Endothelial cell of umbilical vein (primary cell): ENCODE results near the gene PPP6R1. TPM values are rescaled to one million over a fixed set of nuclear protein-coding genes. Genes with fewer than 3 reads are reported as not detected.

ENCODE experiments used
- BruUV-seq: library from RNA; stranded (reverse); fragments of 400-500 nt; replicated peaks from 2 replicates; lab custom pipeline; 2021; lab: Mats Ljungman, UMichigan
- CTCF ChIA-PET: fragments of 300-600, 350-600 bp; sonication (Branson Sonifier 250); formaldehyde crosslinking; loops from one replicate; lab custom pipeline; 2021; ENCODE audit warnings: antibody characterized with exemption, inconsistent platforms; lab: Charles Lee
- POLR2A ChIA-PET: fragments of 300-600, 350-600 bp; sonication (Branson Sonifier 250); formaldehyde crosslinking; loops from one replicate; lab custom pipeline; 2021; ENCODE audit warnings: antibody characterized with exemption, inconsistent platforms; lab: Charles Lee
- DNase-seq: peaks from one replicate; pipeline ENCODE4 v3.0.0-alpha.2; 2011; ENCODE audit warnings: low read depth, low spot score
- FAIRE-seq: peaks from 2 replicates; lab custom pipeline; 2011; peaks lifted over from hg19 to GRCh38; lab: Jason Lieb, UNC
- H2AFZ ChIP-seq: 2 replicates; pipeline ENCODE4 v1.6.0; 2012; ENCODE audit warnings: low read depth, low read length, control low read depth, inconsistent platforms
- H3K27ac ChIP-seq: 2 replicates; pipeline ENCODE4 v1.5.1; 2011; ENCODE audit warnings: low read depth, mild to moderate bottlenecking, control low read depth, low read length, moderate library complexity; ENCODE audit not compliant: insufficient read depth
- H3K27me3 ChIP-seq, 2 experiments: 2 replicates each; pipeline versions ENCODE4 v1.6.0 to v1.6.1; 2011; ENCODE audit warnings: low read length in 2 of 2, mixed read lengths in 1 of 2; ENCODE audit not compliant: control insufficient read depth in 2 of 2, insufficient read depth in 2 of 2
- H3K36me3 ChIP-seq, 2 experiments: 2 replicates in 1 of 2; 3 replicates in 1 of 2; pipeline ENCODE4 v1.5.1; 2011; ENCODE audit warnings: low read length in 2 of 2, mild to moderate bottlenecking in 1 of 2, moderate library complexity in 1 of 2; ENCODE audit not compliant: control insufficient read depth in 2 of 2, insufficient read depth in 2 of 2; ENCODE audit errors: extremely low read depth in 1 of 2
- H3K4me1 ChIP-seq: 3 replicates; pipeline ENCODE4 v1.5.1; 2011; ENCODE audit warnings: mild to moderate bottlenecking, low read length; ENCODE audit not compliant: control insufficient read depth, insufficient read depth; ENCODE audit errors: extremely low read depth
- H3K4me2 ChIP-seq: 2 replicates; pipeline ENCODE4 v1.6.1; 2011; ENCODE audit warnings: low read length, control low read depth, mixed read lengths; ENCODE audit not compliant: insufficient read depth
- H3K4me3 ChIP-seq, 3 experiments: fragments of 200-600 bp in 1 of 3; sonication (generic), shearing (Covaris generic) in 1 of 3; replicated peaks in 1 of 3; 2 replicates each; pipeline ENCODE4 v1.5.1; 2011 to 2016; ENCODE audit warnings: control low read depth in 3 of 3, low read length in 3 of 3, mild to moderate bottlenecking in 2 of 3, inconsistent platforms in 1 of 3, low read depth in 1 of 3, moderate library complexity in 1 of 3; ENCODE audit not compliant: insufficient read depth in 1 of 3
- H3K79me2 ChIP-seq: 2 replicates; pipeline ENCODE4 v1.6.0; 2012; ENCODE audit warnings: low read length, inconsistent platforms; ENCODE audit not compliant: control insufficient read depth, insufficient read depth
- H3K9ac ChIP-seq: replicated peaks from 2 replicates; pipeline ENCODE3; 2011; ENCODE audit warnings: low read length, control low read depth; ENCODE audit not compliant: insufficient read depth; ENCODE audit errors: extremely low read depth
- H3K9me1 ChIP-seq: replicated peaks from 3 replicates; pipeline ENCODE4 v1.6.0; 2011; ENCODE audit warnings: mild to moderate bottlenecking, low read length; ENCODE audit not compliant: control insufficient read depth, insufficient read depth; ENCODE audit errors: extremely low read depth
- H3K9me3 ChIP-seq: replicated peaks from 2 replicates; pipeline ENCODE4 v1.5.1; 2012; ENCODE audit warnings: low read length, inconsistent platforms; ENCODE audit not compliant: control insufficient read depth, insufficient read depth
- H4K20me1 ChIP-seq: replicated peaks from 2 replicates; pipeline ENCODE3; 2011; ENCODE audit warnings: mild to moderate bottlenecking, low read length; ENCODE audit not compliant: control insufficient read depth, insufficient read depth; ENCODE audit errors: extremely low read depth
- CTCF ChIP-seq, 2 donors: IDR thresholded peaks; 1 replicate in 1 of 2; 2 replicates in 1 of 2; pipeline ENCODE4 v1.5.1; 2011; ENCODE audit warnings: low read length in 2 of 2, mild to moderate bottlenecking in 2 of 2, moderate library complexity in 2 of 2, control low read depth in 1 of 2, inconsistent platforms in 1 of 2, low read depth in 1 of 2; ENCODE audit not compliant: insufficient read depth in 1 of 2; ENCODE audit errors: extremely low read depth in 1 of 2
- EZH2 ChIP-seq: IDR thresholded peaks from 2 replicates; pipeline ENCODE4 v1.6.1; 2012; ENCODE audit warnings: borderline replicate concordance, low read depth, mild to moderate bottlenecking, moderate library complexity, low read length, inconsistent platforms; ENCODE audit not compliant: severe bottlenecking
- FOS ChIP-seq: IDR thresholded peaks from 2 replicates; pipeline ENCODE4 v1.6.1; 2011; ENCODE audit warnings: mild to moderate bottlenecking, low read length, moderate library complexity, borderline replicate concordance; ENCODE audit not compliant: insufficient read depth
- GATA2 ChIP-seq: IDR thresholded peaks from 2 replicates; pipeline ENCODE4 v1.7.0; 2011; ENCODE audit warnings: low read depth, mild to moderate bottlenecking, moderate library complexity, mixed read lengths, low read length; ENCODE audit not compliant: insufficient read length, insufficient read depth
- JUN ChIP-seq: IDR thresholded peaks from 2 replicates; pipeline ENCODE4 v1.6.1; 2011; ENCODE audit warnings: borderline replicate concordance, low read depth; ENCODE audit not compliant: insufficient read length, insufficient read depth
- MYC ChIP-seq: IDR thresholded peaks from one replicate; pipeline ENCODE4 v1.6.1; 2011; ENCODE audit warnings: mild to moderate bottlenecking, low read depth, low read length
- POLR2A ChIP-seq: IDR thresholded peaks from 2 replicates; pipeline ENCODE4 v1.6.1; 2012; ENCODE audit warnings: low read depth, mild to moderate bottlenecking, control low read depth, low read length
- POLR2AphosphoS5 ChIP-seq: IDR thresholded peaks from 2 replicates; pipeline ENCODE4 v1.6.1; 2012; ENCODE audit warnings: low read depth, mild to moderate bottlenecking, control low read depth, low read length, moderate library complexity; ENCODE audit not compliant: insufficient read depth
- dilution Hi-C: fragments of 300-500 bp; cut with MboI; formaldehyde crosslinking; loops from one replicate; pipeline ENCODE4 v1.15.0; 2019; ENCODE audit warnings: low sequenced_read_pairs; ENCODE audit not compliant: extremely low pct_ligation_motif_present
- intact Hi-C: fragments of 100-400 bp; cut with micrococcal nuclease; formaldehyde crosslinking; loops from one replicate; pipeline ENCODE4 v1.10.0; 2022
- polyA plus RNA-seq, 4 experiments: library from polyadenylated mRNA; depleted of rRNA in 3 of 4; stranded (reverse) in 3 of 4; unstranded in 1 of 4; fragments of >200 nt; gene quantifications; 2 replicates each; pipeline versions ENCODE4 v1.2.1 to v1.2.3, GENCODE V29; 2011 to 2012; ENCODE audit warnings: missing spikeins in 1 of 4
- total RNA-seq: library from RNA; stranded (reverse); gene quantifications from 2 replicates; pipeline ENCODE4 v1.2.3, GENCODE V29; 2021
- TF ChIP-seq, protein P1 (sequence below): IDR thresholded peaks from 2 replicates; pipeline ENCODE4 v1.6.1; 2011; ENCODE audit not compliant: insufficient read depth, insufficient read length

The PPP6R1 gene
- total and polyA plus RNA-seq, 2 donors (not counting 3 experiments of a cell fraction or from before 2014, with no cell fraction given) = 35.7 to 71.8 TPM

DNA sequence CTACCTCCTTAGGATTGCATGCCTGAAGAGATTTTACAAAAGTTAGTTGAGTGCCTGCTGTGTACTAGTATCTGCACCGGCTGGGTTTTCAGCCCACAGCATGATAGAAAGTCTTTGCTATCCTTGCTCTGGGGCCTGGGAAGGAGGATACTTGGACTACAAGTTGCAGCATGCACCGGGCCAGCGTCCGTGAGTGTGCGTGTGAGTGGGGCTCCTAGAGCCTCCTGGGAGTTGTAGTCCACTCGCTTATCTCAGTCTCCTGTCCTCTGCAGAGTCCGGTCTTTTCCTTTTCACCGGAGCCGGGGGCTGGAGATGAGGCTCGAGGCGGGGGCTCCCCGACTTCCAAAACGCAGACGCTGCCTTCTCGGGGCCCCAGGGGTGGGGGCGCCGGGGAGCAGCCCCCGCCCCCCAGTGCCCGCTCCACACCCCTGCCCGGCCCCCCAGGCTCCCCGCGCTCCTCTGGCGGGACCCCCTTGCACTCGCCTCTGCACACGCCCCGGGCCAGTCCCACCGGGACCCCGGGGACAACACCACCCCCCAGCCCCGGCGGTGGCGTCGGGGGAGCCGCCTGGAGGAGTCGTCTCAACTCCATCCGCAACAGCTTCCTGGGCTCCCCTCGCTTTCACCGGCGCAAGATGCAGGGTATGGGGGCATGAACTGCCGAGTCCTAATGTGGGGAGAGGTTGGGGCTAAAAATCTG lies 45.6 kb upstream of the PPP6R1 start:
- Histone ChIP-seq H3K4me1 (no peaks in the 10 kb centered on the region), H3K9me1 (no peaks in the 10 kb centered on the region), H3K27ac (no peak overlapping the region), H3K9me3 (no peaks in the 10 kb centered on the region), H3K4me2 (no peak overlapping the region), H3K27me3 (peaks cover 0 to 3% of the 10 kb centered on the region in 2 experiments), H3K36me3 (no peaks in the 10 kb centered on the region), H4K20me1 (no peaks in the 10 kb centered on the region), H3K4me3 (no peak overlapping the region), H2AFZ (no peak overlapping the region), H3K9ac (no peak overlapping the region), H3K79me2 (no peaks in the 10 kb centered on the region)
- no TSS peak for BruUV-seq
- intact Hi-C loops (loop anchor here (5.0 kb wide), 1 partner anchor 162 kb away; no protein-coding TSS in a partner anchor), dilution Hi-C loops (no loop called here)
- no peak for DNase-seq
- POLR2A ChIA-PET = no interaction called here
- TF ChIP-seq POLR2AphosphoS5 (no peak), JUN (no peak), POLR2A (no peak), GATA2 (no peak), MYC (no peak), FOS (no peak)
- CTCF ChIA-PET = no interaction called here
- FAIRE-seq = no peak

GRCh38 chr19:55303477-55303876 lies 44.7 kb upstream of the PPP6R1 start:
- Histone ChIP-seq H3K9me3 (no peaks in the 10 kb centered on the region), H3K27ac (no peak overlapping the region), H4K20me1 (no peaks in the 10 kb centered on the region), H3K79me2 (no peaks in the 10 kb centered on the region), H3K36me3 (no peaks in the 10 kb centered on the region), H3K4me1 (no peaks in the 10 kb centered on the region), H2AFZ (no peak overlapping the region), H3K4me3 (no peak overlapping the region), H3K9me1 (no peaks in the 10 kb centered on the region), H3K9ac (no peak overlapping the region), H3K27me3 (peaks cover 0 to 3% of the 10 kb centered on the region in 2 experiments), H3K4me2 (no peak overlapping the region)
- no TSS peak for BruUV-seq
- POLR2A ChIA-PET = no interaction called here
- no peak for DNase-seq
- dilution Hi-C loops (no loop called here), intact Hi-C loops (loop anchor here (5.0 kb wide), 1 partner anchor 161 kb away; no protein-coding TSS in a partner anchor)
- FAIRE-seq = no peak
- CTCF ChIA-PET = interaction anchor here (2.4 to 3.8 kb wide), 4 partner anchors 9 to 163 kb away, joined by 8 to 51 read pairs (median 18); partner anchors contain the start of gene TMEM238
- no peak for TF ChIP-seq EZH2
- no peak for TF ChIP-seq GATA2
- TF ChIP-seq, protein P1, sequence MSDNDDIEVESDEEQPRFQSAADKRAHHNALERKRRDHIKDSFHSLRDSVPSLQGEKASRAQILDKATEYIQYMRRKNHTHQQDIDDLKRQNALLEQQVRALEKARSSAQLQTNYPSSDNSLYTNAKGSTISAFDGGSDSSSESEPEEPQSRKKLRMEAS = no peak
- no peak for TF ChIP-seq CTCF (IDR thresholded peaks at IDR 0.05; ENCODE audit: extremely low read depth in 1 of 2, insufficient read depth in 1 of 2, low read depth in 1 of 2, low read length in 2 of 2)
- no peak for TF ChIP-seq POLR2AphosphoS5
- TF ChIP-seq POLR2A = no peak
- TF ChIP-seq JUN = no peak
- no peak for TF ChIP-seq FOS
- TF ChIP-seq MYC = no peak
